ENCODE results near the gene NRSN1. TPM values are rescaled to one million over a fixed set of nuclear protein-coding genes. Genes with fewer than 3 reads are reported as not detected.

The NRSN1 gene
- total RNA-seq, 1 experiment from 2014 or later, result not detected

GRCh38 chr6:24122139-24122538 is 3.9 kb upstream of the NRSN1 start:
- Histone ChIP-seq H3T11ph (ENCODE audit: low read length) (no peak overlapping the region), H2BK15ac (ENCODE audit: low read depth, low read length) (no peak overlapping the region), H2BK5ac (ENCODE audit: insufficient read length, low read length) (no peak overlapping the region), H2AK5ac (ENCODE audit: insufficient read length, low read length) (no peak overlapping the region), H2BK20ac (ENCODE audit: low read depth, low read length, poor library complexity, severe bottlenecking) (peak overlapping the region; percentile 7), H3K14ac (ENCODE audit: insufficient read depth, low read length) (no peak overlapping the region), H4K20me1 (ENCODE audit: control insufficient read depth, insufficient read depth, insufficient read length) (no peaks in the 10 kb centered on the region), H3K9me3 (ENCODE audit: control insufficient read depth, low read depth, low read length) (no peaks in the 10 kb centered on the region), H3K4me2 (ENCODE audit: insufficient read depth, insufficient read length, low read length) (no peak overlapping the region), H2BK120ac (ENCODE audit: low read depth, low read length, poor library complexity, severe bottlenecking) (no peak overlapping the region), H3K23me2 (ENCODE audit: insufficient read length, low read depth, low read length, poor library complexity, severe bottlenecking) (peaks cover 3% of the 10 kb centered on the region), H3K23ac (ENCODE audit: insufficient read length, low read depth, low read length) (no peak overlapping the region), H3K79me2 (ENCODE audit: insufficient read depth, low read length) (no peaks in the 10 kb centered on the region), H3K4ac (ENCODE audit: low read depth, low read length) (no peak overlapping the region), H4K8ac (replicated peaks; ENCODE audit: insufficient read length, low read depth, low read length) (no peak overlapping the region), H2BK12ac (ENCODE audit: insufficient read length, low read depth, low read length) (no peak overlapping the region), H3K79me1 (ENCODE audit: insufficient read depth, low read depth, low read length, poor library complexity, severe bottlenecking) (no peaks in the 10 kb centered on the region), H3K9ac (ENCODE audit: extremely low read depth, insufficient read length, low read length) (no peak overlapping the region), H2AFZ (ENCODE audit: low read length) (no peak overlapping the region), H3K56ac (ENCODE audit: insufficient read length, low read depth, low read length) (no peak overlapping the region), H3K4me1 (ENCODE audit: insufficient read depth, low read length) (no peaks in the 10 kb centered on the region), H4K91ac (ENCODE audit: insufficient read length, low read depth, low read length) (no peak overlapping the region), H3K18ac (ENCODE audit: insufficient read length, low read depth, low read length) (no peak overlapping the region), H3K27me3 (ENCODE audit: insufficient read depth, low read length) (no peaks in the 10 kb centered on the region), H4K5ac (ENCODE audit: insufficient read length, low read depth, low read length) (no peak overlapping the region), H3K27ac (ENCODE audit: insufficient read length, low read depth, low read length) (no peak overlapping the region)
- no peak for DNase-seq
- Mint-ChIP-seq H3K27me3 (ENCODE audit: low read depth) (peaks cover 12% of the 10 kb centered on the region), H3K9me3 (no peaks in the 10 kb centered on the region), H3K4me3 (no peak overlapping the region), H3K27ac (no peak overlapping the region), H3K4me1 (peaks cover 13 to 17% of the 10 kb centered on the region in 2 experiments), H3K36me3 (ENCODE audit: insufficient read depth in 1 of 3, low read depth in 3 of 3) (no peaks in the 10 kb centered on the region)
- no CpG with 5 or more reads among the region's 7 CpGs for WGBS (ENCODE audit: extremely low coverage, insufficient read length, low lambda C conversion rate)
- no peak for TF ChIP-seq CTCF (conservative IDR thresholded peaks at IDR 0.05)
